Measurements from ENCODE around the gene TOR1AIP1. TPM values are rescaled to one million over a fixed set of nuclear protein-coding genes. Genes with fewer than 3 reads are reported as not detected.

Gene TOR1AIP1, protein sequence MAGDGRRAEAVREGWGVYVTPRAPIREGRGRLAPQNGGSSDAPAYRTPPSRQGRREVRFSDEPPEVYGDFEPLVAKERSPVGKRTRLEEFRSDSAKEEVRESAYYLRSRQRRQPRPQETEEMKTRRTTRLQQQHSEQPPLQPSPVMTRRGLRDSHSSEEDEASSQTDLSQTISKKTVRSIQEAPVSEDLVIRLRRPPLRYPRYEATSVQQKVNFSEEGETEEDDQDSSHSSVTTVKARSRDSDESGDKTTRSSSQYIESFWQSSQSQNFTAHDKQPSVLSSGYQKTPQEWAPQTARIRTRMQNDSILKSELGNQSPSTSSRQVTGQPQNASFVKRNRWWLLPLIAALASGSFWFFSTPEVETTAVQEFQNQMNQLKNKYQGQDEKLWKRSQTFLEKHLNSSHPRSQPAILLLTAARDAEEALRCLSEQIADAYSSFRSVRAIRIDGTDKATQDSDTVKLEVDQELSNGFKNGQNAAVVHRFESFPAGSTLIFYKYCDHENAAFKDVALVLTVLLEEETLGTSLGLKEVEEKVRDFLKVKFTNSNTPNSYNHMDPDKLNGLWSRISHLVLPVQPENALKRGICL
- 30.4 to 34.9 TPM (median 31.5 TPM) in 5 replicates for total RNA-seq (2022; extraction: Qiagen RNA extraction; ENCODE audit: low read depth)

DNA sequence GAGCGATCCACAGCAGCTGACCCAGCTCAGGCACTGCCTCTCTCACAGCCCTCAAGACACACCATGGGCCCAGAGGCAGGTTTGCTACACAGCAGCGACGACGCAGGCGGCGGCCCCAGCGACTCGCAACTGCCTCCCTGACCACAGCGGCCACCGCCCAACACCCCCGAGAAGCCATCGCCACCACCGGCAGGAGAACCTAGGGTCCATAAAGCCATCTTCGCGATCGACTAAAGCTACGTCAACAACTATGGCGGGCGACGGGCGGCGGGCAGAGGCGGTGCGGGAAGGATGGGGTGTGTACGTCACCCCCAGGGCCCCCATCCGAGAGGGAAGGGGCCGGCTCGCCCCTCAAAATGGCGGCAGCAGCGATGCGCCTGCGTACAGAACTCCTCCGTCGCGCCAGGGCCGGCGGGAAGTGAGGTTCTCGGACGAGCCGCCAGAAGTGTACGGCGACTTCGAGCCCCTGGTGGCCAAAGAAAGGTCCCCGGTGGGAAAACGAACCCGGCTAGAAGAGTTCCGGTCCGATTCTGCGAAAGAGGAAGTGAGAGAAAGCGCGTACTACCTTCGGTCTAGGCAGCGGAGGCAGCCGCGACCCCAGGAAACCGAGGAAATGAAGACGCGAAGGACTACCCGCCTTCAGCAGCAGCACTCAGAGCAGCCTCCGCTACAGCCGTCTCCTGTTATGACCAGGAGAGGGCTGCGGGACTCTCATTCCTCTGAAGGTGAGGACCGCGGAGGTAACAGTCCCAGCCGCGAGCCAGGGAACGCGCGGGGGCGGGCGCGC lies at the start of gene TOR1AIP1:
Gene TOR1AIP1, plus strand, starts transcription at position 33 of the 787 bp plus-strand sequence. Its CDS starts 218 bp downstream, at position 251.

GRCh38 chr1:179877586-179878265 lies 4.4 kb upstream of the TOR1AIP1 start, which contains the start of gene TOR1AIP2:
TSS of gene TOR1AIP2 (minus strand) at chr1:179877803. CDS start at chr1:179852665, 25,138 bp downstream.

GRCh38 chr1:179954493-179955286 lies 72.6 kb downstream of the TOR1AIP1 start, which contains the start of gene CEP350:
TSS of gene CEP350 (plus strand) at chr1:179954810. CDS start at chr1:179986182, 31,372 bp downstream.

Other genes with a start within 250 kb of the TOR1AIP1 start
- gene FAM163A, start 139.0 kb upstream of the TOR1AIP1 start, total RNA-seq (2022; extraction: Qiagen RNA extraction; ENCODE audit: low read depth) = not detected in 5 replicates
- gene TOR1AIP2, start 4.5 kb upstream of the TOR1AIP1 start, total RNA-seq (2022; extraction: Qiagen RNA extraction; ENCODE audit: low read depth) = 15.2 to 21.2 TPM (median 17.5 TPM) in 5 replicates
- 9.0 to 16.7 TPM (median 12.6 TPM) in 5 replicates for gene CEP350, start 72.5 kb downstream of the TOR1AIP1 start, total RNA-seq (2022; extraction: Qiagen RNA extraction; ENCODE audit: low read depth)